Activated CD4-positive, alpha-beta T cell treated with anti-CD3 and anti-CD28 coated beads, Interleukin-2, amount 50 U/mL, for 48 hours (primary cell): Measurements from ENCODE around the gene FBLN5.
"Not testable (repeated sequence)": the region's sequence is repeated elsewhere in the genome, so short reads cannot be mapped to it uniquely, and the experiment has no call there.

Experiments
- DNase-seq, 2 experiments: peaks; one replicate each; pipeline ENCODE4 v3.0.0-alpha.2; 2020

The FBLN5 gene

GRCh38 chr14:91882776-91883175 lies 64.7 kb downstream of the FBLN5 start:
- DNase-seq = no peak

GRCh38 chr14:91882369-91882768 lies 65.1 kb downstream of the FBLN5 start:
- no peak for DNase-seq

- no peak for DNase-seq
Measured at GRCh38 chr14:91879196-91879595, 68.3 kb downstream of the FBLN5 start.

GRCh38 chr14:91878274-91878673 lies 69.2 kb downstream of the FBLN5 start:
- DNase-seq = no peak

- no peak for DNase-seq
Measured at GRCh38 chr14:91877376-91877915, 70.0 kb downstream of the FBLN5 start.

GRCh38 chr14:91876492-91876891 lies 71.0 kb downstream of the FBLN5 start:
- DNase-seq = no peak

GRCh38 chr14:91875525-91876286 lies 71.8 kb downstream of the FBLN5 start:
- DNase-seq = no peak

GRCh38 chr14:91873471-91874415 lies 73.8 kb downstream of the FBLN5 start:
- DNase-seq = peak in 1 of 2 experiments; percentile 66

- no peak for DNase-seq
Measured at GRCh38 chr14:91872517-91873470, 74.7 kb downstream of the FBLN5 start.

- DNase-seq = peak in 1 of 2 experiments; percentile 55
Measured at GRCh38 chr14:91872011-91872501, 75.4 kb downstream of the FBLN5 start.

GRCh38 chr14:91871401-91871800 lies 76.1 kb downstream of the FBLN5 start:
- not testable (repeated sequence) for DNase-seq

GRCh38 chr14:91870890-91871289 lies 76.6 kb downstream of the FBLN5 start:
- no peak for DNase-seq

- peak in 1 of 2 experiments; percentile 55 for DNase-seq
Measured at GRCh38 chr14:91870001-91870400, 77.5 kb downstream of the FBLN5 start.

GRCh38 chr14:91869556-91869955 lies 77.9 kb downstream of the FBLN5 start:
- no peak for DNase-seq

GRCh38 chr14:91867316-91867988 lies 80.0 kb downstream of the FBLN5 start, which contains the start of gene TC2N:
TSS of gene TC2N (minus strand) at chr14:91867536. CDS start at chr14:91813769, 53,767 bp downstream.
- DNase-seq = peak in 1 of 2 experiments; percentile 58

- DNase-seq = no peak
Measured at GRCh38 chr14:91866511-91867295, 80.8 kb downstream of the FBLN5 start.

- DNase-seq = peak in 1 of 2 experiments; percentile 51
Measured at GRCh38 chr14:91866061-91866460, 81.4 kb downstream of the FBLN5 start.

- DNase-seq = peak in 1 of 2 experiments; percentile 37
Measured at GRCh38 chr14:91862417-91862816, 85.1 kb downstream of the FBLN5 start.

- DNase-seq = no peak
Measured at GRCh38 chr14:91861091-91861490, 86.4 kb downstream of the FBLN5 start.

- DNase-seq = no peak
Measured at GRCh38 chr14:91860238-91860637, 87.3 kb downstream of the FBLN5 start.
